GM23338 (cell line): ENCODE measurements around the gene BTBD1.

Experiments
- CREB1 ChIP-seq: fragments of 250-450 bp; sonication (Bioruptor Pico); IDR thresholded peaks from 2 replicates; pipeline ENCODE4 v1.5.0; 2020; ENCODE audit warnings: low read depth, mild to moderate bottlenecking, moderate library complexity
- CTCF ChIP-seq, 2 experiments: fragments of 200-600 bp in 1 of 2; sonication (generic) in 1 of 2; conservative IDR thresholded peaks; 2 replicates each; pipeline versions ENCODE4 v1.5.1 to v1.6.1; 2016 to 2017; ENCODE audit warnings: antibody characterized with exemption in 2 of 2, low read depth in 2 of 2, mild to moderate bottlenecking in 2 of 2, moderate library complexity in 1 of 2
- EZH2 ChIP-seq: fragments of 200-600 bp; sonication (generic); IDR thresholded peaks from one replicate; pipeline ENCODE4 v1.8.0; 2017; ENCODE audit warnings: antibody characterized with exemption, mild to moderate bottlenecking, low read depth; ENCODE audit not compliant: unreplicated experiment
- EZH2phosphoT487 ChIP-seq: fragments of 200-600 bp; sonication (generic); IDR thresholded peaks from one replicate; pipeline ENCODE4 v1.8.1; 2018; ENCODE audit warnings: antibody characterized with exemption; ENCODE audit not compliant: unreplicated experiment
- REST ChIP-seq: IDR thresholded peaks from one replicate; pipeline ENCODE4 v1.6.1; 2018; ENCODE audit warnings: antibody characterized with exemption; ENCODE audit not compliant: unreplicated experiment
- ZNF331 ChIP-seq: fragments of 250-450 bp; sonication (Bioruptor Pico); IDR thresholded peaks from 2 replicates; pipeline ENCODE4 v1.5.0; 2020; ENCODE audit warnings: low read depth, mild to moderate bottlenecking, moderate library complexity

GRCh38 chr15:82995076-82995475, 72.0 kb downstream of the BTBD1 start:
- TF ChIP-seq CTCF (conservative IDR thresholded peaks at IDR 0.05; ENCODE audit: low read depth in 2 of 2) (no peak), EZH2 (no peak), REST (no peak), EZH2phosphoT487 (no peak), CREB1 (no peak), ZNF331 (CRISPR knock-in tag) (no peak)
